B cell (primary cell): ENCODE measurements around the gene SLU7.

ENCODE experiments used
- CTCF ChIP-seq: fragments of 200-600 bp; IDR thresholded peaks from one replicate; pipeline ENCODE4 v1.8.0; 2022; ENCODE audit warnings: antibody characterized with exemption, mild to moderate bottlenecking
- EZH2 ChIP-seq: IDR thresholded peaks from 2 replicates; pipeline ENCODE4 v1.6.1; 2012; ENCODE audit warnings: borderline replicate concordance, low read depth, mild to moderate bottlenecking, moderate library complexity, low read length; ENCODE audit not compliant: insufficient read depth, poor library complexity, severe bottlenecking

GRCh38 chr5:160382346-160382745, 36.5 kb downstream of the SLU7 start:
- no peak for TF ChIP-seq CTCF
- no peak for TF ChIP-seq EZH2
